ENCODE data around the gene SYPL2.

The SYPL2 gene

DNA sequence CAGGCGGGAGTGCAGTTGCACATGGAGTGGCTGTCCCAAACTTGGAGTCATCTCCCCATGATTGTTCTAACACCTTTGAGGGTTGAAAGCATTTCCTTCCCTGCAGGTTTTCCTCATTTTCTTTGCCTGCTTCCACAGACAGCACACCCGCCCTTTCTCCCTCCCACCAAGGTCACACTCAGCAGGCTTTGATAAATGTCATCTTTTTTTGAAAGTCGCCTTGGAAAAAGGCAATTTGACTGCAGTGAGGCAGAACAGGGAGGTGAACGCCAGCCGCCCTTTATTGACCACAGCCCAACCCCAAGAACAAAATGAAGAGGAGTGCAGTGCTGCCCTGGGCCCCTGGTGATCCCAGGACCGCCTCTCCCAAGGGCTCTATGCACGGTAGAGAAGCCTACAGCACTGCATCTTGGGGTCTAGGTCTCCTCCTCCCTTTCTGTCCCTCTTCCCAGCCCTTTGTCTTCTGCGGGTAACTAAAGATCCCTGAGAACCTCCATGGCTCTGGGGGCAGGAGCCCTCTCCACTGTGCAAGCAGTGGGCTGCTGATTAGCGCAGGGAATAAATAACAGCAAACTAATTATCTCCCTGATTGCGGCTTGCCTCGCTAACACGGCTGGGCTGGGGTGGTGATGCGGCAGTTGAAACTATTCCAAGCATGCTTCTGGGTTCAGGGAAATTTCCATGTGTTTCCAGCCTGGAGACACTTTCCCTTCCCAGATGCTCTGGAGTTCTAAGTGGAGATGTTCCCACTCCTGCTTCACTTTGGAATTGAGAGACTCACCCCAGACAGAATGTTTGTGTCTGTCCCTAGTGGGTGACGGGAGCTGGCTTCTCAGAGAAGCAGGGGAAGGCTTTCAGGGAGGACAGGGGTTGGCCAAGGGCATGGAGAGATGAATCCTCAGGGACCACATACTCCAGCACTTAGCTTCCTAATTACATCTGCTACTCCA, 54.9 kb downstream of the SYPL2 start:
- no peak for DNase-seq

DNA sequence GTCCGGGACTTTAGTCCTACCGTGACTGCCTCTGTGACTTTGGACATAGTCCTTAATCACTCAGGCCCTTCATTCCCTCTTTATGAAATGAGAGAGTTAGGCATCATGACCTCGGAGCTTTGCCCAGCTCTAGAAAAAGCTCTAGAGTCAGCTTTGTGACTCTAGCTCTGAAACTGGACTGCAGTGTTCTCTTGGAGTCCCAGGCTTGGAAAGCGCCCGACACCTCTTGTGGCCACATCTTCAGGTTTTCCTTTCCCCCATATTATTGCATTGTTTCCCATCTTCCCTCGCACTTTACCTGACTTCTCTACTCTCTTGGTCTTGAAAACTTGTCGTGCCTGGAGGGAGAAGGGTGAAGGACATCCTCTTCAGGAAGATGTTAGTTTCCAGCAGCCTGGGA, 55.7 kb downstream of the SYPL2 start:
- no peak for DNase-seq

DNA sequence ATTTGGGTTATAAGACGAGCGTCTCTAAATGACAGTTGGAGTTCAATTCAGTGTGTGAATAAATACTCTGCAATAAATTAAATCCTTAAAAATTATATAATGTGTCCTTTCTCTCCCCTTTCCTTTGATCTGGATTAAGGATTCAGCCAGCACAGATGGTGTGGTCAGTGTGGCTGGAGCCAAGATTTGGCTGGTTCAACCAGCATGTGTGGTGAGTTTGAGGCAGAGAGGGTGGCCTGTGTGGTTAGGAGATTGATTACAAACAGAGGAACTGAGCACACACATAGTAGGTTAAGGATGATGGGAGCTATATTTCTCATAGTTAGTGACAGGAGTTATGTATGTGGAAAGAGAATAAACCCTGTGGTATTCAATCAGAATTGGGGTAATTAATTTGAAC, 57.4 kb downstream of the SYPL2 start:
- DNase-seq = no peak

DNA sequence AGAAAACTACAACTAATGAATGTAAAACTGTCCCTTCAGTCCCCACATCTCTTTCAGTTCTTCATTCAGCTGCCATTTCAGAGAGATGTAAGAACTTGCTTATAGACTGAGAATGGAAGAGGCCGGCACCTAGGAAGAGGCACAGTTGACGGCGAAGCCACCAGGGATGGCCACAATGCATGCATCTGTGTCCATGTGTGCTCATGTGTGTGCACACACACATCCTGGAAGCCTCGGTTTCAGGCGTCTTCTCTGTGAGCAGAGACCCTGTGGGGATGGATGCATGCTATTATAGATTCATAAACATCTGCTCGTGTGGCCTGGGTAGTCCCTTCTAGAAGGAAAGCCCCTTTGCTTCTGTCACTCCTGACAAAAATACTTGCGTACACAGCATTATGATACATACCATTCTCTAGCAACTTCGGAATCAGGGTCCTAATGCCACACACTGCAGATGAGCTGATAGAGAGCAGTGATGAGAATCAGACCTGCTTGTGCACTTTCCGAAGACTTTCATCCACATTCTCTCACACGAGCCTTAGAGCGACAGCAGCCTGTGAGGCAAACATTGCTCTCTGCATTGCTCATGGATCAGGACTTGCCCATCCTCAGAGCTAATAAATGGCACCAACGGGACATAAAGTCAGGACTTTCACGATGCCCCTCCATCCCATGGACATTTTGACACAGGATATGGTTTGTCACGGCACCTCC, 60.9 kb downstream of the SYPL2 start:
- DNase-seq = no peak

DNA sequence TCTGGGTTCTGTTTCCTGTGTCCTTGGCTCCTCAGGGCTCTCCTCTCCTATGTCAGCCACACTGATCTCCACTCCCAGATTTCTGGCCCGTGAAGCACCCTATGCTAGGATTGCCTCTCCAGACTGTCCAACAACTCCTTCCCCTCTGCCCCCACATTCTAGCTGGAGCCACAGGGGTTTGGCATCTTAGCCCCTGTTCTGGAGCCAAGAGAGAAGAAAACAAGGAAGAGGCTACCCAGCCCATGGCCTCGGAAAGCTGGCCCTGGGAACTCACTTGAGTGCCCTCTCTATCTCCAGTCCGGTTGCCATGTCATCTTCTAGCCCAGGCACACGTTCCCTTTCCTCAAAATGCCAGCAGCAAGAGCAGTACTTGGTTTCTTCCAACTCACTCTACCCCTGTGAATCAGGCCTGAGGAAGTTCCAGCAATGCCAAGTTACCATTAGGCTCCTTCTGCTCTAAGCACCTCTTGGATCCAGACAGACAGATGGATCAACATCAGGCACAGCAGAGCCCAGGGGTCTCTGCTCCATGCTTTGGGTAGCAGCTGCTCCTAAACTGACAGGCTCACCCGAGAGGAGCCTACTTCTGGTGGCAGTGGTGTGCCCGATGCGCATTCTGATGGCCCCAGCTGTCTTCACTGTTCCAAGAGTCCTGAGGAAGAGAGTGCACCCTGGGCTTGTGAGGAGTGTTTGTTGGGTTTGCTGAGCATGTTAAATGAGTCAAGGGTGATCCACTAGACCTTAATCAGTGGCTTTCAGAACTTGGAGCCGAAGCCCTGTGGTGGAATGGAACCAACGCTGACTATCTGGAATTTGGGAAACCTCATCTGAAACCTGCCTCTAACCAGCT, 61.7 kb downstream of the SYPL2 start:
- no peak for DNase-seq

DNA sequence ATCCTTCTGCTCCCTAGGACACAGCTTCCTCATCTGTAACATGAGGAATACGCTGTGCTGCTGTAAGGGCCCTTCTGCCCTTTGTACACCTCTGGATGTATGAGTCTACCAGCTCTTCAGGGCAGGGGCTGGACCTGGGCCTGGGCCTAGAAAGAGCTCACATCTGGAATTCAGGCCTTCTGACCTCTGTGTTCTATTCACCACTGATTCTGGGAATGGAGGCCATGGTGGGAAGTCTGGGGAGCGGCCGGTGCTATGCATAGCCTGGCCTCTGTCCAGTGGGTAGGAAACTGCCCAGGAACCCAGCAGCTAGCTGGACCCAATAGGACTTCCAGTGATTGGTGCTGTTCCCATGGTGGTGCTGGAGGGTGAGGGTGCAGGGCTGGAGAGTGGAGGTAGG, 62.4 kb downstream of the SYPL2 start:
- no peak for DNase-seq

DNA sequence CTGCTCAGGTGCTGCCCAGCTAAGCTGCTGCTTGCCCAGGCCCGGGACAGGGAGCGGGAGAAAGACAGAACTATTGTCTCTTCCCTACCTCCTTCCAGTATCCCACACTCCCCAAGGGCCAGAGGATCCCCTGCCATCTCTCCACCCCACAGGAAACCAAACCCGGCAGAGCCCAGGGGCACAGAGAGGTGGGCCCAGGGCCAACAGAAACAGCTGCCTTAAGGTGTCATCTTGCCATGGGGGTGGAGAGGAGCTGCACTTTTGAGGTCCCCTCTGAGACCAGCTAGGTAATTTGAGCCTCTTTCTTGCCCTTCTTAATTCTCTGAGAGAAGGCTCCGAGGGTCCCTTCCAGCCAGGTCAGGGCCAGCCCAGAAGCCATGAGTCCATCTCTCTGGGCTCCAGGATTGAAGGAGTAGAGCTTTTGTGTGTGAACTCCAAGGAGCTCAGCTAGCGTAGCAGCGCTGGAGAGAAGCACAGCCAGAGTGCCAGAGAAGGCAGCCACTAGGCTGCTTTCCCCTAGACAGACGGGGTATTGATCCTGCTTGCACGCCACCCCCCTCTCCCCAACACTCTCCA, 63.6 kb downstream of the SYPL2 start:
- DNase-seq = no peak

DNA sequence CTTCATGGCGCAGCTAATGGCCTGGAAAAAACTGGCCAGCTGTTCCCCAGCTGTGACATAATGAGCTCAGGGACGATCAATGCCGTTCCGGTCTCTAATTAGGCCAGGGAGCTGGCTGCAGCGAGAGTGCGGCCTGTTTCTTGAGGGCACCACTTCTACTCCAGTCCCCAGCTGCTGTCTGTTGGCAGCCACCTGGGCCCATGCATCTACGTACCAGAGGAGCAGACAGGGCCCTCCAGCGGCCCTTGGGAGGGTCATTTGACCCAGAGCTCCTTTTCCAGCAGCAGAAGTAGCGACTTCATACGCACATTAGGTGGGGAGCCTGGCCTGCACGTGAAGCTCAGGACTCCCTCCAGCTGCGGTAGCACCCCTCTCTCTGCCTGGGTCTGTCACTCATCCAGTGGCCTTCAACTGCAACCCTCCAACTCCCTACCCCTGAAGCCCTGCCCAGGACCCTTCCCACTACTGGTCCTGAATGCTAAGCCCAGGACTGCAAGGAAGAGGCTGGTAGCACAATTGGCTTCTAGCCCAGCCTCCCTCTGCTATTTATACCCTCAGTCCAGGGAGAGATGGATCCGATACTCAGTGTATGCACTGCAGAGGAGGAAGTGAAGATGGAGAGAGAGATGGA, 64.2 kb downstream of the SYPL2 start:
- DNase-seq = no peak

DNA sequence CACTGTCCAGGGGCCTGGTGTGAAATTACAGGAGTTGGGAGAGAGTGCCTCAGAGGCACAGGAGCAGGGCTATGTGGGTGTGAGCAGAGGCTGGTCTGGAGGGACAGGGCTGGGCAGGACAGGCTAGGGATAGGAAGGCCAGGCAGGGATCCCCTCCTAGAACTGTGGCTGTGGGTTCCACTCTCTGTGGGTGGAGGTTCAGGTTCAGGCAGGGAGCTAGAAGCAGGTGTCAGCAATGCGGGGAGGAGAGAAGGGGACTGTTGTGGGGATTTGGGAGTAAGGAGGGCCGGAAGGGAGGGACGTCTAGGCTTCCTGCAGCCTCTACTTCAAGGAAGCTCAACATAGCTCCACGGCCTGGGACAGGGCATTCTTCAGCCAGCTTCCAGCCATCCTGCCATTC, 65.0 kb downstream of the SYPL2 start:
- no peak for DNase-seq
